ENCODE data around the gene RBL1. TPM values are rescaled to one million over a fixed set of nuclear protein-coding genes. Genes with fewer than 3 reads are reported as not detected.

The RBL1 gene
- total RNA-seq, 1 donor from 2014 or later = 22.1 TPM

DNA sequence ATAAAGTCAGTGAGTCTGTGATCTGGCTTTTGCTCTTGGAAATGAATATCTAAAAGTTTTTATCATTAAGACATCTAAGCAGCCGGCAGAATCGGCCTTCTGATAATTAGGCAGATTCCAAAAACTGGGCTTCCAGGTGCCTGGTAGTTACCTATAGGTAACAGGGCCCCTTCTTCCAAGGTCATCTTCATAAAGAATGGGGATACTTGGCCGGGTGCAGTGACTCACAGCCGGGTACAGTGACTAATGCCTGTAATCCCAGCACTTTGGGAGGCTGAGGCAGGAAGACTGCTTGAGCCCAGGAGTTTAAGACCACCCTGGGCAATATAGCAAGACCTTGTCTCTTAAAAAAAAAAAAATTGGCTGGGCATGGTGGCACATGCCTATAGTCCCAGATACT lies 12.9 kb upstream of the RBL1 start:
- Histone ChIP-seq H3K4me1 (no peaks in the 10 kb centered on the region), H3K27ac (no peak overlapping the region), H3K9ac (no peak overlapping the region), H3K79me2 (ENCODE audit: low read depth) (no peaks in the 10 kb centered on the region), H3F3A (ENCODE audit: low read depth) (no peaks in the 10 kb centered on the region), H4K20me1 (ENCODE audit: low read depth) (no peaks in the 10 kb centered on the region), H3K36me3 (no peaks in the 10 kb centered on the region), H3K9me3 (ENCODE audit: low read depth) (no peaks in the 10 kb centered on the region), H3K4me2 (no peak overlapping the region), H3K4me3 (no peak overlapping the region), H2AFZ (replicated peaks) (no peak overlapping the region), H3K27me3 (no peaks in the 10 kb centered on the region)
- Mint-ChIP-seq H3K4me1 (no peaks in the 10 kb centered on the region), H3K27ac (no peak overlapping the region), H3K9me3 (no peaks in the 10 kb centered on the region), H3K36me3 (no peaks in the 10 kb centered on the region), H3K4me3 (no peak overlapping the region), H3K27me3 (ENCODE audit: insufficient read depth, low read depth) (peaks cover 2% of the 10 kb centered on the region)
- no peak for DNase-seq (ENCODE audit: low spot score)
- no peak for TF ChIP-seq EZH2 (IDR thresholded peaks at IDR 0.05)
- TF ChIP-seq, protein P1, sequence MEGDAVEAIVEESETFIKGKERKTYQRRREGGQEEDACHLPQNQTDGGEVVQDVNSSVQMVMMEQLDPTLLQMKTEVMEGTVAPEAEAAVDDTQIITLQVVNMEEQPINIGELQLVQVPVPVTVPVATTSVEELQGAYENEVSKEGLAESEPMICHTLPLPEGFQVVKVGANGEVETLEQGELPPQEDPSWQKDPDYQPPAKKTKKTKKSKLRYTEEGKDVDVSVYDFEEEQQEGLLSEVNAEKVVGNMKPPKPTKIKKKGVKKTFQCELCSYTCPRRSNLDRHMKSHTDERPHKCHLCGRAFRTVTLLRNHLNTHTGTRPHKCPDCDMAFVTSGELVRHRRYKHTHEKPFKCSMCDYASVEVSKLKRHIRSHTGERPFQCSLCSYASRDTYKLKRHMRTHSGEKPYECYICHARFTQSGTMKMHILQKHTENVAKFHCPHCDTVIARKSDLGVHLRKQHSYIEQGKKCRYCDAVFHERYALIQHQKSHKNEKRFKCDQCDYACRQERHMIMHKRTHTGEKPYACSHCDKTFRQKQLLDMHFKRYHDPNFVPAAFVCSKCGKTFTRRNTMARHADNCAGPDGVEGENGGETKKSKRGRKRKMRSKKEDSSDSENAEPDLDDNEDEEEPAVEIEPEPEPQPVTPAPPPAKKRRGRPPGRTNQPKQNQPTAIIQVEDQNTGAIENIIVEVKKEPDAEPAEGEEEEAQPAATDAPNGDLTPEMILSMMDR (IDR thresholded peaks at IDR 0.05) = no peak
- no peak for TF ChIP-seq EZH2phosphoT487 (IDR thresholded peaks at IDR 0.05)

DNA sequence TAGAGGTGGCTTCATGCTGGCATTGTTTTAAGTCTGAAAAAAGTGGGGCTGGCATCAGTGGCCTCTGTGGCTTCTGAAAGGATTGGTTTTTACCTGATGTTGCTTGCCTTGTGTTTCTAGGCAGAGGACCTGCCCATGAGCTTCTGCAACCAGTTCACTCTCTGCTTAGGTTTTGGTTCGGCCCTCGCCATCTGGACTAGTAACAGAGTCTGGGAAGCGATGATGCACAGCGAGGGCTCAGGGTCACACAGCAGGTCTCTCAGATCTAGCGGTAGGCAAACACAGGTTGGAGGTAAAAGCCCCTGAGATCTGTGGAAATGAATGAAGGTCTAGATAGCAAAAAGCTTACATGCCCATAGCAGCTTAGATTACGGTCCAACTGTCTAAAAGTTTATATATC lies 6.8 kb upstream of the RBL1 start:
- no peak for DNase-seq (ENCODE audit: low spot score)
- Histone ChIP-seq H3K36me3 (no peaks in the 10 kb centered on the region), H3K9ac (no peak overlapping the region), H3F3A (ENCODE audit: low read depth) (no peaks in the 10 kb centered on the region), H3K4me2 (no peak overlapping the region), H3K4me1 (no peaks in the 10 kb centered on the region), H3K27ac (no peak overlapping the region), H3K9me3 (ENCODE audit: low read depth) (no peaks in the 10 kb centered on the region), H3K4me3 (no peak overlapping the region), H3K27me3 (no peaks in the 10 kb centered on the region), H4K20me1 (ENCODE audit: low read depth) (no peaks in the 10 kb centered on the region), H3K79me2 (ENCODE audit: low read depth) (no peaks in the 10 kb centered on the region), H2AFZ (replicated peaks) (no peak overlapping the region)
- TF ChIP-seq EZH2 (IDR thresholded peaks at IDR 0.05) (no peak), EZH2phosphoT487 (IDR thresholded peaks at IDR 0.05) (no peak)
- TF ChIP-seq, protein P1 (IDR thresholded peaks at IDR 0.05) = no peak
- no peaks in the 10 kb centered on the region for H3K27me3 Mint-ChIP-seq (ENCODE audit: insufficient read depth, low read depth)
- no peak overlapping the region for H3K4me3 Mint-ChIP-seq
- no peaks in the 10 kb centered on the region for H3K9me3 Mint-ChIP-seq
- peaks cover 4% of the 10 kb centered on the region for H3K4me1 Mint-ChIP-seq
- no peak overlapping the region for H3K27ac Mint-ChIP-seq
- H3K36me3 Mint-ChIP-seq = no peaks in the 10 kb centered on the region

DNA sequence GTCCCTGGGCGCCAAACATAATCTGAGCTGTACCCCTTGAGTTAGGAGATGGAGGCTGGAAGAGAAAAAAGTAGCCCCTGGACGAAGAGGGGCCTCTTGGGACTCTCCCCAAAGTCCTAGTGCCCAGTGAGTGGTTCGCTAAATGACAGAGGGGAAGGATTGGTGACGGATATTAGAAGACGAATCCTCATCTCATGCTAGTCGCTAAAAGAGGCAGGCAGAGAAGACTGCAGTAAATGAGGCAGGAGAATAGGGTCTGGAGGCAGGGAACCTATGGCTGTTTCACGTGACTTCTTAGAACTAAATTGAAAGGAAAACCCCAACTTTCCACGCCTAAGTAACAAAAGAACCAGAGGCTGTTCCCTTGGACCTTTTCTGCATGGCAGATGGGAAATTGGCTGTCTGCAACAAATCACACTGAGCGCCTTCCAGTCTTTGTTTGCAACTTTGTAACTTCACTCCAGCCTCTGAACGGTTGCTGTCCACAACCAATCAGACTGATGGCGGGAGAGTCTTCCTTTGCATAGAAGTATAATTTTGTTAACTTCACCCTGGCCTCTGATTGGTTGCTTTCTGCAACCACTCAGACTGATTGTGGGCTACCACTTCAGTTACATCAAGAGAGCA lies 731 bp upstream of the RBL1 start:
- H3K36me3 ChIP-seq = no peaks in the 10 kb centered on the region
- no peaks in the 10 kb centered on the region for H3K9me3 ChIP-seq (ENCODE audit: low read depth)
- H3K4me1 ChIP-seq = peaks cover 15% of the 10 kb centered on the region
- peaks cover 39% of the 10 kb centered on the region for H3K79me2 ChIP-seq (ENCODE audit: low read depth)
- peaks cover 26% of the 10 kb centered on the region for H3K4me1 Mint-ChIP-seq
- peaks cover 5% of the 10 kb centered on the region for H3K27me3 Mint-ChIP-seq (ENCODE audit: insufficient read depth, low read depth)
- no peaks in the 10 kb centered on the region for H4K20me1 ChIP-seq (ENCODE audit: low read depth)
- H3K4me3 ChIP-seq = peak overlapping the region; percentile 78
- H3K27ac ChIP-seq = no peak overlapping the region
- no peak overlapping the region for H3K9ac ChIP-seq
- H3K27me3 ChIP-seq = no peaks in the 10 kb centered on the region
- peaks cover 8% of the 10 kb centered on the region for H3F3A ChIP-seq (ENCODE audit: low read depth)
- peak overlapping the region; percentile 82 for H3K4me2 ChIP-seq
- H3K36me3 Mint-ChIP-seq = peaks cover 14% of the 10 kb centered on the region
- H3K27ac Mint-ChIP-seq = peak overlapping the region; percentile 100
- no peaks in the 10 kb centered on the region for H3K9me3 Mint-ChIP-seq
- peak overlapping the region; percentile 100 for H2AFZ ChIP-seq (replicated peaks)
- DNase-seq (ENCODE audit: low spot score) = peak; percentile 7
- TF ChIP-seq, protein P1 (IDR thresholded peaks at IDR 0.05) = no peak
- TF ChIP-seq EZH2phosphoT487 (IDR thresholded peaks at IDR 0.05) = no peak
- TF ChIP-seq EZH2 (IDR thresholded peaks at IDR 0.05) = no peak
- H3K4me3 Mint-ChIP-seq = peak overlapping the region; percentile 97
